Thoracic aorta (tissue), 2 donors: Measurements from ENCODE around the gene MAP3K5. TPM values are rescaled to one million over a fixed set of nuclear protein-coding genes. Genes with fewer than 3 reads are reported as not detected.

Source experiments
- ATAC-seq: fragments of 150-250 bp; one replicate; pipeline ENCODE4 v1.8.0; 2017; ENCODE audit warnings: low read depth; ENCODE audit not compliant: insufficient number of reproducible peaks, low FRiP score
- DNase-seq: peaks from one replicate; pipeline ENCODE4 v3.0.0-alpha.2; 2020; ENCODE audit warnings: low spot score
- H3K27ac ChIP-seq, 2 donors: fragments of 200-600 bp; sonication (generic); 1 replicate in 1 of 2; 2 replicates in 1 of 2; pipeline ENCODE4 v1.5.1; 2016; ENCODE audit warnings: mild to moderate bottlenecking in 2 of 2, moderate library complexity in 2 of 2
- H3K27me3 ChIP-seq: fragments of 200-600 bp; sonication (generic); replicated peaks from 2 replicates; pipeline ENCODE4 v1.6.0; 2016; ENCODE audit warnings: mild to moderate bottlenecking; ENCODE audit not compliant: insufficient read depth
- H3K36me3 ChIP-seq: fragments of 200-600 bp; sonication (generic); one replicate; pipeline ENCODE4 v1.5.1; 2016
- H3K4me1 ChIP-seq, 2 donors: fragments of 200-600 bp; sonication (generic); 1 replicate in 1 of 2; 2 replicates in 1 of 2; pipeline versions ENCODE4 v1.5.1 to v1.6.0; 2016; ENCODE audit warnings: low read depth in 2 of 2, mild to moderate bottlenecking in 1 of 2; ENCODE audit not compliant: control insufficient read depth in 1 of 2
- H3K4me3 ChIP-seq: fragments of 200-600 bp; sonication (generic); 2 replicates; pipeline ENCODE4 v1.5.1; 2016; ENCODE audit warnings: mild to moderate bottlenecking
- H3K9me3 ChIP-seq: fragments of 200-600 bp; sonication (generic); 2 replicates; pipeline ENCODE4 v1.5.1; 2016
- total RNA-seq, 2 donors: library from RNA; depleted of rRNA; stranded (reverse); fragments of >200 nt; gene quantifications; one replicate each; pipeline versions ENCODE4 v1.1.0 to v1.2.3, GENCODE V29; 2016
- TF ChIP-seq, protein P1 (sequence below): fragments of 200-600 bp; sonication (generic); IDR thresholded peaks from one replicate; pipeline ENCODE4 v1.5.1; 2019; ENCODE audit warnings: antibody characterized with exemption

MAP3K5 gene
- total RNA-seq, 2 donors from 2014 or later: 73.6 to 101 TPM

DNA sequence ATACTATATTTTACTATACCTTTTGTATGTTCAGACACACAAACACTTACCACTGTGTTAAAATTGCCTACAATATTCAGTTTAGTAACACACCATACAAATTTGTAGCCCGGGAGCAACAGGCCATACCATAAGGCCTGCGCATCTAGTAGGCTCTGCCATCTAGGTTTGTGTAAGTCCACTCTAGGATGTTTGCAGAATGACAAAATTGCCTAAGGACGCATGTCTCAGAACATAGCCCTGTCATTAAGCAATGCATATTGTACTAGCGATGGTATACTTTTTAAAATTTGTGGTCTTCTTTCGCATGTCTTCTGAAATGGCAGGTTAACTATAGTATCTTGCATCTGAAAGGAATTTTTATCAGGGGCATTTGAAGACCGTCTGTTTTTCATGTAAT lies 215.5 kb downstream of the MAP3K5 start:
- H3K27ac ChIP-seq: no peak overlapping the region
- H3K36me3 ChIP-seq: peaks cover 46% of the 10 kb centered on the region
- H3K4me3 ChIP-seq: no peak overlapping the region
- no peaks in the 10 kb centered on the region for H3K4me1 ChIP-seq
- no peaks in the 10 kb centered on the region for H3K27me3 ChIP-seq
- H3K9me3 ChIP-seq: no peaks in the 10 kb centered on the region
- no peak for ATAC-seq
- TF ChIP-seq, protein P1, sequence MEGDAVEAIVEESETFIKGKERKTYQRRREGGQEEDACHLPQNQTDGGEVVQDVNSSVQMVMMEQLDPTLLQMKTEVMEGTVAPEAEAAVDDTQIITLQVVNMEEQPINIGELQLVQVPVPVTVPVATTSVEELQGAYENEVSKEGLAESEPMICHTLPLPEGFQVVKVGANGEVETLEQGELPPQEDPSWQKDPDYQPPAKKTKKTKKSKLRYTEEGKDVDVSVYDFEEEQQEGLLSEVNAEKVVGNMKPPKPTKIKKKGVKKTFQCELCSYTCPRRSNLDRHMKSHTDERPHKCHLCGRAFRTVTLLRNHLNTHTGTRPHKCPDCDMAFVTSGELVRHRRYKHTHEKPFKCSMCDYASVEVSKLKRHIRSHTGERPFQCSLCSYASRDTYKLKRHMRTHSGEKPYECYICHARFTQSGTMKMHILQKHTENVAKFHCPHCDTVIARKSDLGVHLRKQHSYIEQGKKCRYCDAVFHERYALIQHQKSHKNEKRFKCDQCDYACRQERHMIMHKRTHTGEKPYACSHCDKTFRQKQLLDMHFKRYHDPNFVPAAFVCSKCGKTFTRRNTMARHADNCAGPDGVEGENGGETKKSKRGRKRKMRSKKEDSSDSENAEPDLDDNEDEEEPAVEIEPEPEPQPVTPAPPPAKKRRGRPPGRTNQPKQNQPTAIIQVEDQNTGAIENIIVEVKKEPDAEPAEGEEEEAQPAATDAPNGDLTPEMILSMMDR: no peak
- DNase-seq: no peak

DNA sequence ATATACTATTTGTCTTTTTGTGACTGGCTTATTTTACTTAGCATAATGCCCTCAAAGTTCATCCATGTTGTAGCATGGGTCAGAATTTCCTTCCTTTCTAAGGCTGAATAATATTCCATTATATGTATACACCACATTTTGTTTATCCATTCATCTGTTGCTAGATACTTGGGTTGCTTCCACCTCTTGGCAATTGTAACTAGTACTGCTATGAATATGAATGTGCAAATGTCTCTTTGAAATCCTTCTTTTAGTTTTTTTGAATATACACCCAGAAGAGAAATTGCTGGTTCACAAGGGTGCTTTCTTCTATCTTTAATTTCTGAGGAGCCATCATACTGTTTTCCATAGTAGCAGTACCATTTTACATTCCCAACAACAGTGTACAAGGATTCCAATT lies 220.8 kb downstream of the MAP3K5 start:
- H3K27me3 ChIP-seq: no peaks in the 10 kb centered on the region
- no peaks in the 10 kb centered on the region for H3K4me1 ChIP-seq
- H3K27ac ChIP-seq: no peak overlapping the region
- H3K9me3 ChIP-seq: no peaks in the 10 kb centered on the region
- TF ChIP-seq, protein P1: no peak
- peaks cover 28% of the 10 kb centered on the region for H3K36me3 ChIP-seq
- ATAC-seq: no peak
- H3K4me3 ChIP-seq: no peak overlapping the region
- no peak for DNase-seq

DNA sequence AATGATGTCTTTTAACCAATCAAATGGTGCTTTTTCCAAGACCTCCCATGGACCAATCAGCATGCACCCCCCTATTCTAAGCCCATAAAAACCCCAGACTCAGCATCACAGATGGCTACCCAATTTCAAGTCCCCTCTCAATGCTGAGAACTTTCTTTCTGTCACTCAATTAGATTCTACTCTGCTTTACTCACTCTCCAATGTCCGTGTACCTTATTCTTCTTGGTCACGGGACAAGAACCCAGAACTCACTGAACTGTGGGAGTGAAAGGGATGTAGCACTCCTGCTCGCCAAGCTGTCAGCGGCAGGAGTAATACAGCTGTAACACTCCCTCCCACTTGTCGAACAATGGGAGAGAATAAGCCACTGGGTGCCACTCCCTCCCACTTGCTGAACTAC lies 221.2 kb downstream of the MAP3K5 start:
- ATAC-seq (no peak), DNase-seq (no peak)
- Histone ChIP-seq H3K27me3 (no peaks in the 10 kb centered on the region), H3K27ac (no peak overlapping the region), H3K4me1 (no peaks in the 10 kb centered on the region), H3K36me3 (peaks cover 23% of the 10 kb centered on the region), H3K9me3 (no peaks in the 10 kb centered on the region), H3K4me3 (no peak overlapping the region)
- TF ChIP-seq, protein P1: no peak

DNA sequence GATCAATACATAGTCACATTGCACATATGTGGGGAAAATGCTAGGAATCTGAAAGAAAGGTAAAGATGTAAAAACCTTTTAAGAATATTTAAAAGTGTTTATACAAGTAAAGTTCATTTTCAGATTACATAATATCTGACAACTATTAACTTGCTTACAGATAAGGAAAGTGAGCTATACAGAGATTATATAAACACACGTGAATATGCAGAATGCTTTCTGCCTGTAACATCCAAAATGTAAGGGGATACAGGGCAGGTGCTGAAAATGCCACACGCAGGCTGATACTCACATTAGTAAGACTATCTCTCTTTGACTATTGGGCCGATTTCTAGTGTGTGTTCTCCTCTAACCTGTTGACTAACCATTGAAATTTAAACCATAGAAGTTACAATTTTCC lies 224.1 kb downstream of the MAP3K5 start:
- ATAC-seq (no peak), DNase-seq (no peak)
- Histone ChIP-seq H3K27ac (no peak overlapping the region), H3K27me3 (no peaks in the 10 kb centered on the region), H3K9me3 (no peaks in the 10 kb centered on the region), H3K4me3 (no peak overlapping the region), H3K4me1 (peaks cover 10 to 18% of the 10 kb centered on the region in 2 donors), H3K36me3 (peaks cover 14% of the 10 kb centered on the region)
- TF ChIP-seq, protein P1: no peak

DNA sequence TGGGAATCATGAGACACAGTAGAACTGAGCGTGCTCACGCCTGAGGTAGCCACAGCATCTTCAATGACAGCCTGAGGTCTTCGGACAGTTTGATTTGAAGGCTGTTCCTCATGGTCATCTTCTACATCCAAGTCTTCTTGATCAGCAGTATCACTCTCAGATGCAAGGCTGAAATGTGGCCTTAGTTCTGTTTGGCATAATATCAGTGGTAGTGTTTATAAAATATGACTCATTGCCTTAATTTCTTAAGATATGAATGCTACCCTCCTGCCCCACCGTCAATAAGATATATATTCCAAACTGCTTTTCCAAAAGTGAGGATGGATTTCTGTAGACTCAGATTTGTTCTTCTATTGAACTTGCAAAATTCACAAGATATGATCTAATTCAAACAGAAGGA lies 224.6 kb downstream of the MAP3K5 start:
- ATAC-seq (no peak), DNase-seq (no peak)
- TF ChIP-seq, protein P1: no peak
- Histone ChIP-seq H3K4me1 (peaks cover 14 to 23% of the 10 kb centered on the region in 2 donors), H3K4me3 (no peak overlapping the region), H3K27me3 (no peaks in the 10 kb centered on the region), H3K36me3 (peaks cover 9% of the 10 kb centered on the region), H3K9me3 (no peaks in the 10 kb centered on the region), H3K27ac (no peak overlapping the region)
